HUES48 (cell line): Measurements from ENCODE around the gene KCNIP3.

Experiments
- H3K27ac ChIP-seq: one replicate; pipeline ENCODE4 v1.7.0; 2013; ENCODE audit warnings: low read depth, low read length, inconsistent platforms
- H3K27me3 ChIP-seq: 2 replicates; pipeline ENCODE4 v1.6.1; 2013; ENCODE audit warnings: mild to moderate bottlenecking, low read length; ENCODE audit not compliant: control insufficient read depth, insufficient read depth
- H3K36me3 ChIP-seq: 2 replicates; pipeline ENCODE4 v1.6.1; 2013; ENCODE audit warnings: low read length; ENCODE audit not compliant: control insufficient read depth, insufficient read depth
- H3K4me1 ChIP-seq: 2 replicates; pipeline ENCODE4 v1.6.1; 2013; ENCODE audit warnings: mild to moderate bottlenecking, low read length; ENCODE audit not compliant: control insufficient read depth, insufficient read depth
- H3K4me3 ChIP-seq: 2 replicates; pipeline ENCODE4 v1.5.1; 2013; ENCODE audit warnings: mild to moderate bottlenecking, low read depth, low read length
- H3K9ac ChIP-seq: 2 replicates; pipeline ENCODE4 v1.6.1; 2013; ENCODE audit warnings: mild to moderate bottlenecking, low read depth, low read length, moderate library complexity
- H3K9me3 ChIP-seq: 2 replicates; pipeline ENCODE4 v1.6.1; 2013; ENCODE audit warnings: low read length; ENCODE audit not compliant: control insufficient read depth, insufficient read depth

Gene KCNIP3

DNA sequence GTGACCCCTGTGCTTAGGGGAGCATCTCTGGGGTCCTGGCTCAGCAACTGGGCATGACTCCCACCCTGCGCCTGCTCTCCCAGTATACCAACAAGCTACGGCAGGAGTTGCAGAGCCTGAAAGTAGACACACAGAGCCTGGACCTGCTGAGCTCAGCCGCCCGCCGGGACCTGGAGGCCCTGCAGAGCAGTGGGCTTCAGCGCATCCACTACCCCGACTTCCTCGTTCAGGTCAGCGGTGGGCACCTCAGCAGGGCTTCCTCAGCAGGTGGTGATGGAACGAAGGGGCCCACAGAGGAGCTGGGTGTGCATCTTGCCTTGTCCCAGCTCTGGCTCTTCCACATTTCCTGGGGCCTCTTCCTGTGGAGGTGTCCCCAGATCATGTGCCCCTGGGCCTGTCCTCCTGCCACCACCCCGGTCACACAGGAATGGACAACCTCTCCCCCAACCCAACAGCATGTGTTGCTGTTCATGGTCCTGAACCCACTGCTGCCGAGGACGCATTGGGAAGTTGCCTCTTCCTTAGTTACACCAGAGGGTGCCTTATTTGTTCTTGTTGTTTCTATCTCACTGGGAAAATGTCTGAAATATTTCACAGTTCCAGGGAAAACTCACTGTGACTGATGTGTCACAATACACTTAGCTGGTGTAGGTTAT, 12.1 kb upstream of the KCNIP3 start:
- Histone ChIP-seq H3K27ac (no peak overlapping the region), H3K9me3 (no peaks in the 10 kb centered on the region)

DNA sequence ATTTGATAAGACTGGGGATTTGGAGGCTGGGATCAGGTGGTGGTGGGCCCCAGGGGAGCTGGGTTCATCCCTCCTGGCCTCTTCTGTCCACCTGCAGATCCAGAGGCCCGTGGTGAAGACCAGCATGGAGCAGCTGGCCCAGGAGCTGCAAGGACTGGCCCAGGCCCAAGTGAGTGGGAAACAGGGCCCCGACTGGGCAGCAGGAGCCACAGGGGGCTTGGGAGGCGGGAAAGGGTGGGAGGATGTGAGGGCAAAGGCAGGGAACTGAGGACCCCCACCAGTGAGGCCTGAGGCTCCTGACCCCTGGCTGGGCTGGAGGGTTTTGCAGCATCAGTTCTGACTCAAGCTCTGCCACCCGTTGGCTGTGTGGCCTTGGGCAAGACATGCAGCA, 11.6 kb upstream of the KCNIP3 start:
- H3K36me3 ChIP-seq: no peaks in the 10 kb centered on the region
- no peak overlapping the region for H3K27ac ChIP-seq
- H3K9ac ChIP-seq: no peak overlapping the region
- no peaks in the 10 kb centered on the region for H3K27me3 ChIP-seq
- no peaks in the 10 kb centered on the region for H3K9me3 ChIP-seq
- no peak overlapping the region for H3K4me3 ChIP-seq
- H3K4me1 ChIP-seq: no peaks in the 10 kb centered on the region; the same call in 1 of the 2 replicates

More for the DNA sequence above, 12.1 kb upstream of the KCNIP3 start:
- H3K4me3 ChIP-seq: no peak overlapping the region
- no peak overlapping the region for H3K9ac ChIP-seq
- H3K36me3 ChIP-seq: no peaks in the 10 kb centered on the region
- H3K4me1 ChIP-seq: no peaks in the 10 kb centered on the region; the same call in 1 of the 2 replicates
- H3K27me3 ChIP-seq: no peaks in the 10 kb centered on the region

DNA sequence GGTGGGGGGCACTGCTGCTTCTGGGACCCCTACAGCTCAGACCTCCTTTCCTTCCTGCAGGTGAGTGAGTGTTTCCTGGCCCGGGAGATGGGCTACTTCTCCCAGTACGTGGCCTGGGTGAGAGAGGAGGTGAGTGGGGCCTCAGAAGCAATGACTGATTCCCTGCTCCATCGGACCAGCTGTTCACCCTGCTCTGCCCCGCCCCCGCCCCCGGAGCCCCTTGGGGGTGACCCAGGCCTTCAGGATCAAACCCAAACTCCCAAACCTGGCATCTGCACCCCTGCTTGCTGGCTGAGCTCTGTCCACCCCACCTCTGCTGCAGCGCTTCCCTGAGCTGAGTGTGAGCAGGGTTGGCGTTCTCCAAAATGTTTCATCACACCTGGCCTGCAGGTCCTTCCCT, 9.8 kb upstream of the KCNIP3 start:
- Histone ChIP-seq H3K27ac (no peak overlapping the region), H3K36me3 (no peaks in the 10 kb centered on the region), H3K9ac (no peak overlapping the region), H3K4me1 (no peaks in the 10 kb centered on the region; the same call in 1 of the 2 replicates), H3K9me3 (no peaks in the 10 kb centered on the region), H3K27me3 (no peaks in the 10 kb centered on the region), H3K4me3 (no peak overlapping the region)

DNA sequence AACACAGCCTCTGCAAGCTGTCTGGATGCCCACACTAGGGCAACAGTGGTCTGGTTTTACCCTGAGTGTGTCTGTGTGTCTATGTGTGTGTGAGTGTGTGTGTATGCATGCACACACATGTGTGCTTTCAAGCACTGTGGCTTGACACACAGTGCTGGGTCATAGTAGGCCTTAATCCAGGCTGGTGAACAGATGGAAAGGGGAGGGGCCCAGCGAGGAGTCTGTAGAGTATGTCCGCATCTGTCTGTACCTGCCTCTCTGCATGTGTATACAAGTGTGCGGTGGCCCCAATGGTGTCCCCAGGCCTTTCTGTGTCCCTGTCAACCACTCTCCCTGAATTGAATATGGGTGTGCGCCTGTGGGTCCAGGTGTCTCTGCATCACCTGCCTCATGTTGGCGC, 9.3 kb upstream of the KCNIP3 start:
- no peaks in the 10 kb centered on the region for H3K27me3 ChIP-seq

DNA sequence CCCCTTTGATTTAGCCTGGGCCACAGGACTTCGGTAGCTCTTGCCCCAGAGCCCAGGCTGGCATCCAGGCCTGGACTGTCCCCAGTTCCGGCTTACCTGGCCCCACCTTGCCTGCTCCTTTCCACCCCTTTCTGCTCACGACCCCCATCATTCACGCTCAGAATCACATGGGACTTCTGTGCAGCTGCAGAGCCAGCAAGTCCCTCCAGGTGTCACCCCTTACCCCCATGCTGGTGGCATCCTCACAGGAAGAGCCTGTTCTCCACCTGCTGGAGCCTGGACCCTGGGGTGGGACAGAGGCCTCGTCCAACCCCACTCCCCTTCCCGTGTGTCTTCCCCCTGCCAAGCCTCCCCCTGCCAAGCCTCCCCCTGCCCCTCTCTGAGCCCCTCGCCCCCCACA, 7.9 kb upstream of the KCNIP3 start:
- H3K36me3 ChIP-seq: no peaks in the 10 kb centered on the region
- H3K27ac ChIP-seq: no peak overlapping the region
- H3K27me3 ChIP-seq: no peaks in the 10 kb centered on the region
- no peaks in the 10 kb centered on the region; the same call in 1 of the 2 replicates for H3K4me1 ChIP-seq
- H3K4me3 ChIP-seq: no peak overlapping the region
- H3K9ac ChIP-seq: no peak overlapping the region
- no peaks in the 10 kb centered on the region for H3K9me3 ChIP-seq

More for the DNA sequence above, 9.3 kb upstream of the KCNIP3 start:
- Histone ChIP-seq H3K9ac (no peak overlapping the region), H3K36me3 (no peaks in the 10 kb centered on the region), H3K4me3 (no peak overlapping the region), H3K4me1 (no peaks in the 10 kb centered on the region; the same call in 1 of the 2 replicates), H3K27ac (no peak overlapping the region), H3K9me3 (no peaks in the 10 kb centered on the region)

DNA sequence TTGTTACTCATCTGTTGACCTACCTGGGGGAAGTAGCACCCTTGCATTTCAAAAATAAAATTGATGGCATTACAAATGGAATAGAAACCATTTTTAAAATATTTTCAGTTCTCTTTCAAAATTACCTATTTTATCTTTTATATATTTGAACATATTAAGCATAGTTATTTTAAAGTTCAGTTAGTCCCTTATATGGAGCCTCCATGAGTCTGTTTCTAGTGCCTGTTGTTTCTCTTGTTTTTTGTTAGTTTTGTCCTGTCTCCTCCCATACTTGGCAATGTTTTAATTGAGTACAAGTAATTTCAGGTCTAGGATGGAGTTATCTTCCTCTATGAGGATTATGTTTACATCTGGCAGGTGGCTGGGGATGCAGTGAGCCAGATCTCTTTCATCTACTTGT, 5.9 kb upstream of the KCNIP3 start:
- Histone ChIP-seq H3K4me3 (no peak overlapping the region), H3K4me1 (no peaks in the 10 kb centered on the region; the same call in 1 of the 2 replicates), H3K9me3 (no peaks in the 10 kb centered on the region), H3K27ac (no peak overlapping the region), H3K36me3 (no peaks in the 10 kb centered on the region), H3K27me3 (no peaks in the 10 kb centered on the region), H3K9ac (no peak overlapping the region)

DNA sequence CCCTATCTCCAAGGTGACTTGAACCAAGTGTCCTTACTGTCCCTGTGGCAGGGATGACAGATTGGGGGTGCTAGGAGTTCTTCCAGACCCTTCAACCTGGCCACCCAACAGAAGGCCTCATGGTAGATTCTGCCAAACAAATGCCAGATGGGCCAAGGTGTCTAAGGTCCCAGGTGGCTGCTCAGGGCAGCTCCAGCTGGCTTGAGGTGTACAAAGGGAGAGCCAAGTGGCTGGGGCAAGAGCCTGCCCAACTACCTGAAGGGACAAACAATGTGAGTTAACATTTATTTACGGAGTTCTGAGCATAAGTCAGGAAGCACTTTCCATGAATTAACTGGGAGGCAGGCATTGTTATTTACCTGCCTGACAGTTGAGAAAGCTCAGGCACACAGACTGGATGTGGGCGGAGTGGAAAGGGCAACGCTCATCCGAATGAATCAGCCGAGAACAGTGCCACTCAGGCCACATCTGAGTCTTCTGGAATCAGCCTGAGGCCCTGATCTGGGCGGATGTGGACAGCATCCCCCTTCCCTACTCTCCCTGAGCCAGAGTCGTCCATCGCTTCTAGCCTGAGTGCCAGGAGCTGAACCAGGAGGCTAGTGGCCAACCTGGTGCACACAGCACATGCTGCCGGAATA, 4.4 kb upstream of the KCNIP3 start:
- Histone ChIP-seq H3K4me1 (0 out of 2 replicates have a peak, but pooled peaks cover 4% of the 10 kb centered on the region), H3K36me3 (no peaks in the 10 kb centered on the region), H3K27ac (no peak overlapping the region), H3K9me3 (no peaks in the 10 kb centered on the region), H3K4me3 (no peak overlapping the region), H3K27me3 (no peaks in the 10 kb centered on the region), H3K9ac (no peak overlapping the region)

DNA sequence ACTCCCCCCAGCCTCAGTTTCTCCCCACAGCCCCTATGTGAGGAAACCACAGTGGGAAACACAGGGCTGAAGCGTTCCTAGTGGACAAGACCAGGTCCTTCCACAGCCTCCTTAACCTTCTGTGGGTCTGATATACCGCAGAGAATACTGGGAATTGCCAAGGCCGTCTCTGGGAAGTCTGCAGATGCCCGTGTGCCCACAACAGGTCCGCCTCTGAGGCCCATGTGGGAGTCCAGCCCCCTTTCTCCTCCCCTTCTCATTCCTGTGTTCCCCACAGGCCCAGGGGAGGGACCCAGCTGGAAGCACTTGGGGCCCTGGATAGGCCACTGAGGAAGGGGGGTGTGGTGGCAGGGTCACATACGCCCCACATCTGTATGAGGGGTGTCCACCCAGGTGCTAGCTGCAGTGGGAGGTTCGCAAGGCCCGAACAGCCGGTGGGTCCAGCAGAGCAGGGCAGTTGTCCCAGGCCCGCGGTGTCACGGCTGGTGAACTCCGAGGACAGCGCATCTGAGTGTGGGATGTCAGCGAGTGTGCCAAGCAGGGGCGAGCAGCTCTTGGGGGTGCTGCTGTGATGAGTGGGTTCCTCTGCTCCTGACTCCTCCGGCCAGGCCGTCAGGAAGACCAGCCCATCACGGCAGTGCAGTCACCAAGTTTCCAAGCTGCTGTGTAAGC, 2.4 kb upstream of the KCNIP3 start:
- Histone ChIP-seq H3K4me3 (no peak overlapping the region), H3K27ac (no peak overlapping the region), H3K9ac (no peak overlapping the region), H3K9me3 (no peaks in the 10 kb centered on the region), H3K36me3 (no peaks in the 10 kb centered on the region), H3K27me3 (peaks cover 3% of the 10 kb centered on the region; the same call in 1 of the 2 replicates), H3K4me1 (0 out of 2 replicates have a peak, but pooled peaks cover 6% of the 10 kb centered on the region)

DNA sequence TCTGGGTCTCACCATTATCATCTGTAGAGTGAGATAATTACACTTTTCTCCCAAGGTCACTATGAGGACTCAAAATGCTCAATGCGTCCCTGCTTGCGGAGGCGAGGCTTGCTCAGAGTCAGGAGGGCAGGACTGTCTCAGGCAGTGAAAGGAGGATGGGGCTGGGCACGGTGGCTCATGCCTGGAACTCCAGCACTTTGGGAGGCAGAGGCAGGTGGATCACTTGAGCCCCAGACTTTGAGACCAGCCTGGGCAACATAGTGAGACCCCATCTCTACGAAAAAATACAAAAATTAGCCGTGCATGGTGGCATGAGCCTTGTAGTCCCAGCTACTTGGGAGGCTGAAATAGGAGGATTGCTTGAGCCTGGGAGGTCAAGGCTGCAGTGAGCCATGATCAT, 1.8 kb upstream of the KCNIP3 start:
- no peak overlapping the region for H3K9ac ChIP-seq
- 0 out of 2 replicates have a peak, but pooled peaks cover 6% of the 10 kb centered on the region for H3K4me1 ChIP-seq
- no peak overlapping the region for H3K4me3 ChIP-seq
- no peaks in the 10 kb centered on the region for H3K36me3 ChIP-seq
- no peaks in the 10 kb centered on the region for H3K9me3 ChIP-seq
- peaks cover 3% of the 10 kb centered on the region; the same call in 1 of the 2 replicates for H3K27me3 ChIP-seq
- H3K27ac ChIP-seq: no peak overlapping the region

DNA sequence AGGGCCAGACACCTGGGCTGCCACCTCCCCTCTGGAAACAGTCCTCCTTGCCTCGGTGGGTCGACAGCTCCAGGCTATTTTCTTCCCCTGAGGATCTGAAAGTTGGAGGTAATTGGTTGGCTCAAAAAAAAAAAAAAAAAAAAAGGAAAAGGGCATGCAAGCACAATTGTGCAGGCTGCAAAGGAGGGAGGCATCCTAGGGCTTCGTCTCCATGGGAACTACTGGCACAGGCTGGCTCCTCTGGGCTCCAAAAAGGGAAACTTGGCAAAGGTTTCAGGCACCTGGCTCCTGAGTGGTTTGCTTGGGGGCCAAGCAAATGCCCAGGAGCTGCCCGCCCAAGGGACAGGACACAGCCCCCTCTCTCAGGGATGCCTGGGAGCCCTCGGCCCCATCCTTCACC, 1.1 kb upstream of the KCNIP3 start:
- H3K4me3 ChIP-seq: no peak overlapping the region
- 0 out of 2 replicates have a peak, but pooled peaks cover 6% of the 10 kb centered on the region for H3K4me1 ChIP-seq
- no peak overlapping the region for H3K9ac ChIP-seq
- no peak overlapping the region for H3K27ac ChIP-seq
- peaks cover 3% of the 10 kb centered on the region; the same call in 1 of the 2 replicates for H3K27me3 ChIP-seq
- no peaks in the 10 kb centered on the region for H3K9me3 ChIP-seq
- no peaks in the 10 kb centered on the region for H3K36me3 ChIP-seq
